ENCODE results near the gene TNIK.

Gene TNIK

GRCh38 chr3:171327441-171328174 lies 132.6 kb downstream of the TNIK start:
- DNase-seq (ENCODE audit: low spot score): no peak
- H3K4me3 Mint-ChIP-seq: no peak overlapping the region
- H3K4me1 Mint-ChIP-seq (ENCODE audit: low read depth): peaks cover 46% of the 10 kb centered on the region
- no peaks in the 10 kb centered on the region for H3K9me3 Mint-ChIP-seq
- peaks cover 7% of the 10 kb centered on the region for H3K36me3 Mint-ChIP-seq (ENCODE audit: low read depth)
- no peaks in the 10 kb centered on the region for H3K27me3 Mint-ChIP-seq (ENCODE audit: low read depth)
- no peak overlapping the region for H3K27ac Mint-ChIP-seq

- DNase-seq (ENCODE audit: low spot score): no peak
- Mint-ChIP-seq H3K27ac (no peak overlapping the region), H3K36me3 (ENCODE audit: low read depth) (peaks cover 7% of the 10 kb centered on the region), H3K4me3 (no peak overlapping the region), H3K27me3 (ENCODE audit: low read depth) (no peaks in the 10 kb centered on the region), H3K9me3 (no peaks in the 10 kb centered on the region), H3K4me1 (ENCODE audit: low read depth) (peaks cover 50% of the 10 kb centered on the region)
Observed at GRCh38 chr3:171326717-171327440, 133.3 kb downstream of the TNIK start.

- peaks cover 7% of the 10 kb centered on the region for H3K36me3 Mint-ChIP-seq (ENCODE audit: low read depth)
- DNase-seq (ENCODE audit: low spot score): no peak
- H3K27ac Mint-ChIP-seq: no peak overlapping the region
- no peak overlapping the region for H3K4me3 Mint-ChIP-seq
- H3K27me3 Mint-ChIP-seq (ENCODE audit: low read depth): no peaks in the 10 kb centered on the region
- no peaks in the 10 kb centered on the region for H3K9me3 Mint-ChIP-seq
- peaks cover 36% of the 10 kb centered on the region for H3K4me1 Mint-ChIP-seq (ENCODE audit: low read depth)
Observed at GRCh38 chr3:171323938-171324536, 136.2 kb downstream of the TNIK start.

- Mint-ChIP-seq H3K27me3 (ENCODE audit: low read depth) (no peaks in the 10 kb centered on the region), H3K4me3 (no peak overlapping the region), H3K9me3 (no peaks in the 10 kb centered on the region), H3K36me3 (ENCODE audit: low read depth) (peaks cover 5% of the 10 kb centered on the region), H3K4me1 (ENCODE audit: low read depth) (peaks cover 22% of the 10 kb centered on the region), H3K27ac (no peak overlapping the region)
- no peak for DNase-seq (ENCODE audit: low spot score)
Observed at GRCh38 chr3:171321559-171322360, 138.4 kb downstream of the TNIK start.

GRCh38 chr3:171320750-171321558 lies 139.3 kb downstream of the TNIK start:
- Mint-ChIP-seq H3K4me1 (ENCODE audit: low read depth) (peaks cover 20% of the 10 kb centered on the region), H3K4me3 (no peak overlapping the region), H3K27me3 (ENCODE audit: low read depth) (no peaks in the 10 kb centered on the region), H3K27ac (no peak overlapping the region), H3K36me3 (ENCODE audit: low read depth) (peaks cover 5% of the 10 kb centered on the region), H3K9me3 (no peaks in the 10 kb centered on the region)
- no peak for DNase-seq (ENCODE audit: low spot score)

GRCh38 chr3:171317171-171317570 lies 143.0 kb downstream of the TNIK start:
- Mint-ChIP-seq H3K36me3 (ENCODE audit: low read depth) (peaks cover 7% of the 10 kb centered on the region), H3K27me3 (ENCODE audit: low read depth) (no peaks in the 10 kb centered on the region), H3K9me3 (no peaks in the 10 kb centered on the region), H3K4me1 (ENCODE audit: low read depth) (peaks cover 13% of the 10 kb centered on the region), H3K27ac (no peak overlapping the region), H3K4me3 (no peak overlapping the region)
- no peak for DNase-seq (ENCODE audit: low spot score)

- no peak overlapping the region for H3K4me3 Mint-ChIP-seq
- no peaks in the 10 kb centered on the region for H3K27me3 Mint-ChIP-seq (ENCODE audit: low read depth)
- no peaks in the 10 kb centered on the region for H3K9me3 Mint-ChIP-seq
- H3K27ac Mint-ChIP-seq: no peak overlapping the region
- H3K36me3 Mint-ChIP-seq (ENCODE audit: low read depth): peaks cover 7% of the 10 kb centered on the region
- H3K4me1 Mint-ChIP-seq (ENCODE audit: low read depth): peaks cover 22% of the 10 kb centered on the region
- DNase-seq (ENCODE audit: low spot score): no peak
Observed at GRCh38 chr3:171315919-171316318, 144.3 kb downstream of the TNIK start.

- no peaks in the 10 kb centered on the region for H3K27me3 Mint-ChIP-seq (ENCODE audit: low read depth)
- H3K36me3 Mint-ChIP-seq (ENCODE audit: low read depth): peaks cover 7% of the 10 kb centered on the region
- no peak for DNase-seq (ENCODE audit: low spot score)
- H3K4me3 Mint-ChIP-seq: no peak overlapping the region
- peaks cover 25% of the 10 kb centered on the region for H3K4me1 Mint-ChIP-seq (ENCODE audit: low read depth)
- H3K27ac Mint-ChIP-seq: no peak overlapping the region
- H3K9me3 Mint-ChIP-seq: no peaks in the 10 kb centered on the region
Observed at GRCh38 chr3:171315101-171315500, 145.1 kb downstream of the TNIK start.

- no peaks in the 10 kb centered on the region for H3K9me3 Mint-ChIP-seq
- H3K36me3 Mint-ChIP-seq (ENCODE audit: low read depth): peaks cover 7% of the 10 kb centered on the region
- H3K27me3 Mint-ChIP-seq (ENCODE audit: low read depth): no peaks in the 10 kb centered on the region
- no peak overlapping the region for H3K4me3 Mint-ChIP-seq
- H3K27ac Mint-ChIP-seq: no peak overlapping the region
- peaks cover 29% of the 10 kb centered on the region for H3K4me1 Mint-ChIP-seq (ENCODE audit: low read depth)
- DNase-seq (ENCODE audit: low spot score): no peak
Observed at GRCh38 chr3:171314341-171314740, 145.9 kb downstream of the TNIK start.

GRCh38 chr3:171313702-171314101 lies 146.5 kb downstream of the TNIK start:
- H3K27ac Mint-ChIP-seq: no peak overlapping the region
- H3K27me3 Mint-ChIP-seq (ENCODE audit: low read depth): no peaks in the 10 kb centered on the region
- no peak overlapping the region for H3K4me3 Mint-ChIP-seq
- peaks cover 7% of the 10 kb centered on the region for H3K36me3 Mint-ChIP-seq (ENCODE audit: low read depth)
- no peak for DNase-seq (ENCODE audit: low spot score)
- no peaks in the 10 kb centered on the region for H3K9me3 Mint-ChIP-seq
- H3K4me1 Mint-ChIP-seq (ENCODE audit: low read depth): peaks cover 29% of the 10 kb centered on the region

GRCh38 chr3:171312741-171313140 lies 147.5 kb downstream of the TNIK start:
- peaks cover 12% of the 10 kb centered on the region for H3K36me3 Mint-ChIP-seq (ENCODE audit: low read depth)
- no peak overlapping the region for H3K27ac Mint-ChIP-seq

GRCh38 chr3:171311784-171312183 lies 148.4 kb downstream of the TNIK start:
- H3K36me3 Mint-ChIP-seq (ENCODE audit: low read depth): peaks cover 12% of the 10 kb centered on the region
- H3K4me1 Mint-ChIP-seq (ENCODE audit: low read depth): peaks cover 30% of the 10 kb centered on the region
- peaks cover 5% of the 10 kb centered on the region for H3K9me3 Mint-ChIP-seq
- H3K27me3 Mint-ChIP-seq (ENCODE audit: low read depth): no peaks in the 10 kb centered on the region
- H3K4me3 Mint-ChIP-seq: no peak overlapping the region
- H3K27ac Mint-ChIP-seq: no peak overlapping the region
- DNase-seq (ENCODE audit: low spot score): no peak

More at GRCh38 chr3:171312741-171313140, 147.5 kb downstream of the TNIK start:
- H3K9me3 Mint-ChIP-seq: peaks cover 5% of the 10 kb centered on the region
- DNase-seq (ENCODE audit: low spot score): no peak
- no peaks in the 10 kb centered on the region for H3K27me3 Mint-ChIP-seq (ENCODE audit: low read depth)
- H3K4me1 Mint-ChIP-seq (ENCODE audit: low read depth): peaks cover 29% of the 10 kb centered on the region
- no peak overlapping the region for H3K4me3 Mint-ChIP-seq

GRCh38 chr3:171309906-171310359 lies 150.3 kb downstream of the TNIK start:
- H3K36me3 Mint-ChIP-seq (ENCODE audit: low read depth): peaks cover 18% of the 10 kb centered on the region
- peak overlapping the region; percentile 24 for H3K27ac Mint-ChIP-seq
- peaks cover 32% of the 10 kb centered on the region for H3K4me1 Mint-ChIP-seq (ENCODE audit: low read depth)
- H3K27me3 Mint-ChIP-seq (ENCODE audit: low read depth): no peaks in the 10 kb centered on the region
- no peak for DNase-seq (ENCODE audit: low spot score)
- peaks cover 12% of the 10 kb centered on the region for H3K9me3 Mint-ChIP-seq
- H3K4me3 Mint-ChIP-seq: no peak overlapping the region
